ENCODE measurements around the gene TNFAIP8L1.

The TNFAIP8L1 gene

GRCh38 chr19:4702764-4703163, 63.4 kb downstream of the TNFAIP8L1 start:
- DNase-seq (ENCODE audit: low spot score), result no peak

GRCh38 chr19:4703671-4704316, 64.5 kb downstream of the TNFAIP8L1 start:
- no peak for DNase-seq (ENCODE audit: low spot score)

- DNase-seq (ENCODE audit: low spot score), result no peak
These were observed 65.0 kb downstream of the TNFAIP8L1 start for GRCh38 chr19:4704317-4704673.

Data from HuH-7.5 (cell line).